Stimulated activated CD8-positive, alpha-beta memory T cell treated with anti-CD3 and anti-CD28 coated beads, Interleukin-7, amount 100 ng/mL, for 1 hour (primary cell): ENCODE measurements around the gene HLA-DRB5.
"Not testable (repeated sequence)": the region's sequence is repeated elsewhere in the genome, so short reads cannot be mapped to it uniquely, and the experiment has no call there.

ENCODE experiments used
- DNase-seq, 2 donors: peaks; one replicate each; pipeline ENCODE4 v3.0.0-alpha.2; 2020; ENCODE audit warnings: low read depth in 2 of 2

The HLA-DRB5 gene

GRCh38 chr6:32529697-32530430 is at the start of gene HLA-DRB5:
TSS of gene HLA-DRB5 (minus strand) at chr6:32530287. CDS start at chr6:32530224, 63 bp downstream.
- no peak for DNase-seq

GRCh38 chr6:32578962-32579361 is 48.9 kb upstream of the HLA-DRB5 start:
- no peak for DNase-seq

- not testable (repeated sequence) for DNase-seq
Observed at GRCh38 chr6:32577493-32577892, 47.4 kb upstream of the HLA-DRB5 start.

GRCh38 chr6:32576250-32576649 is 46.2 kb upstream of the HLA-DRB5 start:
- DNase-seq, result no peak

- DNase-seq, result no peak
Observed at GRCh38 chr6:32570363-32570905, 40.3 kb upstream of the HLA-DRB5 start.

DNA sequence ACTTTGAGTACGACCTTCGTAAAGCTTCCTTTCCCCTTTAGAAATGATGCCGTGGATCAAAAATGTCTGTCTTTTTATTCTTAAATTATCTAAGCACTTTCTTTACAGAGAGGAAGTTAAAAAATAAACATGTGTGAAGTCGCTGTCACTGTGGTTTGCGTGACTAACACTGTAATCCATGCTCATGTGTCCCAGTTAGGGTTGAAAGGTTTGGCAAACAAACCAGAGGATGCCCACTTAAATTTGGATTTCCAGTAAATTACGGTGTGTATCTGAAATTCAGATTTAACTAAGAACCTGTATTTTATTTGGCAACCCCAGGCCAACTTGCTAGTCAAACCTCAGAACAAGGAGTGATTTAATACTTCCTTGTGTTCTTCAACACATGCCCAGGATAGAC is 38.5 kb upstream of the HLA-DRB5 start:
- no peak for DNase-seq

GRCh38 chr6:32566957-32567356 is 36.9 kb upstream of the HLA-DRB5 start:
- DNase-seq, result no peak

DNA sequence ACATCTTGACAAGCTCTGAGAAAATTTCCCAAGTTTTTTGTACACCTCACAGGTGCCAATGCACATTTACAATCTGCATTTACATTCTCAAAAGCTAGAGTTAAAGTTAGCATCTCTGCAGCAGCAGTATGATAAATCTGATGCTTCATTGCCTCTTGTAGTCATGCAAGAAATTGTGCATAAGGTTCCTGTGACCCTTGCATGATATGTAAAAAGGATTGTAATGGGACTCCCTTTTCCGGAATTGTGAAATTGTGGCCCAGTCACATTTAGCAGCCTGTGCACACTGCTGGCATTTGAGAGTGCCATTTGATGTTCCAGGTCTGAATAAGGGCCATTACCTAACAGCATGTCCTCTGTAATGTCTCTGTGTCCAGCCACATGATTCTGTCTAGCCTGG is 35.4 kb upstream of the HLA-DRB5 start:
- DNase-seq, result no peak

GRCh38 chr6:32562940-32563339 is 32.9 kb upstream of the HLA-DRB5 start:
- no peak for DNase-seq

- no peak for DNase-seq
Observed at GRCh38 chr6:32559747-32560146, 29.7 kb upstream of the HLA-DRB5 start.

DNA sequence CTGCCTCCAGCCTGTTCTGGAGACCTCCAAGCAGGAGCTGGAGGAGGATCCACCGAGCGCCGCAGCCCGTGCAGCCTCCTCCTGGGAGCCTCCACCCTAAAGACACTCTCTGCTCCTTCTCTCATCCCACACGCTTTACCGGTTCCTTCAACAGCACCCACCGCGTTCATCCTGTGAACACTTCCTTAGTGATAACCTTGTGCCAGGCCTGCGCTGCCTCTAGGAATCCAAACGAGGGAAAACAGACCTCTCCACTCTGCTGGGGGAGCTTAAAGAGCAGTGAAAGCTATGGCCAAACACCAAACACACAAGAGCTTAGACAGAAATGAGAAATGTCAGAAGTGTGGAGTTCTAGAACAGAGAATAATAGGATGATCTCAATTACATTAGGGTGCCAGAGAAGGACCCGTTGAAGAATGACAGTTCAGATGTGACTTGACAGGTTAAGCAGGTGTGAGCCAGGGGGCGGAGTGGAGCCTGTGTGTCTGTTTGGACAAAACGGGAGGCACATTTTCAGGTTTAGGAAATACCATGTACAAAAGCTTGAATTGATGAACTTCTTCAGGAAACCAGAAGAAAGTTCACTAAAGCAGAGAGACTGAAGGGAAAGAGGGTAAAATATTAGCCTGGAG is 28.5 kb upstream of the HLA-DRB5 start:
- DNase-seq, result no peak

DNA sequence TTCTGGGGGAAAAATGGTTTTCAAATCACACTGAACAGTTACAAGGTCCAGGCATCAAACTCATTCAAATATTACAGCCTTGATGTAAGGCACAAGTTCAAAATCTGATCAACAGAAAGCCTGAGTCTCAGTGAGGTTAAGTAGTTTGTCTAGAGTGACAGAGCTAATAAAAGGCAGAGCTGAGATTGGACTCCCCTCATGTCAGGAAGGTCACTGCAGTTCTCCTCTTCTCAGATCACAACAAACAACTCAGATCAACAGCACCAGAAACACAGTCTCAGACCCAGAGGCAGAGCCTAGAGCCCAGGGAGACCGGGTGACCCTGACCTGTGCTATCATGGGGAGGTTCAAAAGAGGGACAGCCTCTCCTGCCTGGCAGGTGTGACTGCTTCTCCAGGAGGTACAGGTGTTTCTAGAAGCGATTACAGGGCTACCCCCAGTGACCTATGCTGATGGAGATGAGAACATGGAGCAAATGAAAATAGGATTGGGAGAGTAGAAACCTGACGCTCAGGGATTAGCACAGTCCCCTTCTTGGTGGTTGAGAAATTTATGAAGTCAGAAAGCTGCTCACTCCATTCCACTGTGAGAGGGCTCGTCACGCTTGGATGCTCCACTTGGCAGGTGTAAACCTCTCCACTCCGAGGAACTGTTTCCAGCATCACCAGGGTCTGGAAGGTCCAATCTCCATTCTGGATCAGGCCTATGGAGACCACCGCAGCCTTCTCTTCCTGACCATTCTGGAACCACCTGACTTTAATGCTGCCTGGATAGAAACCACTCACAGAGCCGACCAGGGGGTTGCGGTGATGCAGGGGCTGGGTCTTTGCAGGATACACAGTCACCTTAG is 24.3 kb upstream of the HLA-DRB5 start:
- no peak for DNase-seq

DNA sequence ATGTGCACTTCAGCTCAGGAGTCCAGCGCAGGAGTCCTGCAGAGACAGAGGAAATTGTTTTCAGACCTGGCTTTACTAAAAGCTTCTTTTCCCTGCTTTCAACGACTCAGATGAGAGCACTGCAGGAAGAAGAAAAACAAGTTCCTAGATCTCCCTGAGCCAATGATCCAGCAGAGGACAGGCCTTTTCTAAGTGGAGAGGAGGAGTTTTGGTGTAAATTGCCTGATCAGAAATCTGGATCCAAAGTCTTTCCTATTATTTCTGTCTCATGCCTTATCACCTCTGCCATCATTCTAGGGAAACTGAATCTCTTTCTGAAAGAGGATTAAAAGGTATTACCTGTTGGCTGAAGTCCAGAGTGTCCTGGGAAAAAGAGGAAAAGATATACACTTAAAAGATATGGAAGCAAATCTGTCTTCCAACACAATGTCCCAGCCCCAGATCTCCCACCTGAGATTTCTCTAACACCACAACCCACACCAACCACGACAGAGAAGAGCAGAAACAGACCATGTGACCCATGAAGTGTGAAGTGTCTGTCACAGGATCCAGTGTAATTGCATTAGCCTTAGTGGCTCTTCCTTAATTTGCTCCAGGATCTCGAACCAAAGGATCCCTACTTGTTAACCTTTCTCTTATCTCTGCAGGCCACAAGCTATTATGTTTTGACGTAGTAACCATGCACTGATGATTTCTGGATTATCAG is 23.1 kb upstream of the HLA-DRB5 start:
- no peak for DNase-seq

DNA sequence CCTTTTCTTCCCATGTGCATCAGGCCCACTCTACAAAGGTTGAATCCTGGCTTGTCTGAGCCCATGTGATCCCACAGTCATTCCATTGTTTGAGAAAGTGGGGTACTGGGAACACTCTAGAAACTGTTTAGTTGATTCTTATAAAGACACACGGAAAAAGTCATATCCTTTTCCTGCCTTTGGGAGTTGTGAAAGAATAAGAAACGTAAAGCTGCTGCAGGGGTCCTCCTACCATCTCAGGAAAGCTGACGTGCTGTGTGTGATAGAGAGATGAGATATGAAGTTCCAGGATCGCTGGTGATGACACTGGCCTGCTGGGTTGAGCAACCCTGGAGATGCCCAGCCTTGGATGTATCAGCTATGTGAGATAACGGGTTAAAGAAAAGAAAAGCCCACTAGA is 21.3 kb upstream of the HLA-DRB5 start:
- no peak for DNase-seq

DNA sequence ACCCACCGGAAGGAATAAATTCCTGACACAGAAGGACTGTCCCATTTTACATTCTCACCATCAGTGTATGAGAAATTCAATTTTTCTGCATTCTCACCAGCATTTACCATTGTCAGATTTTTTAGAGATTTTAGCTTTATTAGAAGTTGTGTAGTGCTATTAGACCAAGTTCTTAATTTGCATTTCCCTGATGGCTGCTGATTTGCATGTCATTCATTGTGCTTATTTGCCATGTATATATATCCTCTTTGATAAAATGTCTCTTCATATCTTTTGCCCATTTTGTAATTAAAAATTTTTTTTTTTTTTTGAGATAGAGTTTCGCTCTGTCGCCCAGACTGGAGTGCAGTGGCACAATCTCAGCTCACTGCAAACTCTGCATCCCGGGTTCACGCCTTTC is 9.8 kb upstream of the HLA-DRB5 start:
- DNase-seq, result no peak

DNA sequence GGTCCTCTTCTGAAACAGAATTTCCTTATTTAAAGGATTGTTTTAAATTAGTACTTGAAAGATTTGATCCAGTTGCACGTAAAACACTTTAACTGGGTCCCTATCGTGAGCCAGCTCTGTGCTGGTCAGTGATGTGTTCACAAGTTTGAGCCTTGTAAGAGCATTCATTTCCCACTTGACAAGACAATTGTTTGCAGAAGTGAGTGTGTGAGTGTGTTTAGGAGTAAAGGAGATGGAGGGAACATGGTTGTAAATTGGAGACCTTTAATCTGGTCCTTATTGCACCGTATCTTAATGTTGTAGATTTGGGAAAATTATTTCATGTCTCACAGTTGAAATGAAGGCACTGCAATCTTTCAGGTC is 325 bp upstream of the HLA-DRB5 start:
- DNase-seq, result not testable (repeated sequence)

GRCh38 chr6:32522302-32523047 is 7.6 kb downstream of the HLA-DRB5 start:
- DNase-seq, result no peak

DNA sequence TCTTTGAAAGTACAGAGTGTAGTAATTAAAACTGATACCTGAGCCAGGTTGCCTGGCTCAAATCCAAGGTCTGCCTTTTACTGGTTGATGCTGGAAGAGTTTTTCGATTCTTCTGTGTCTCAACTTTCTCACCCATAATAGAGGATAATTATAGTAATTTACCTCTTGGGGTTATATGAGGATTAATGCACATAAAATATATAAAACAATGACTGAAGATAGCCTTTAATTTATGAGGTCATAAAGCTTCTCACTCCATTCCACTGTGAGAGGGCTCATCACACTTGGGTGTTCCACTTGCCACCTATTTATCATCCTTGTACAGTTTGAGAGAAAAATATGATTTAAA is 10.2 kb downstream of the HLA-DRB5 start:
- DNase-seq, result no peak

- DNase-seq, result no peak
Observed at GRCh38 chr6:32519118-32519909, 10.8 kb downstream of the HLA-DRB5 start.
